Caco-2 (cell line): ENCODE results near the gene TOMM7. TPM values are rescaled to one million over a fixed set of nuclear protein-coding genes. Genes with fewer than 3 reads are reported as not detected.

Experiments
- BruUV-seq: library from RNA; stranded (reverse); fragments of 400-500 nt; replicated peaks from 2 replicates; lab custom pipeline; 2021; lab: Mats Ljungman, UMichigan
- CTCF ChIA-PET: fragments of 300-600 bp; sonication (Branson Sonifier 250); formaldehyde crosslinking; loops from one replicate; lab custom pipeline; 2022; ENCODE audit warnings: antibody characterized with exemption; lab: Charles Lee
- POLR2A ChIA-PET: fragments of 300-600 bp; sonication (Branson Sonifier 250); formaldehyde crosslinking; loops from one replicate; lab custom pipeline; 2022; ENCODE audit warnings: antibody characterized with exemption; lab: Charles Lee
- DNase-seq, 2 experiments: peaks; one replicate each; pipeline versions ENCODE4 v3.0.0 to v3.0.0-alpha.2; 2020 to 2022
- H3K27me3 ChIP-seq: replicated peaks from 2 replicates; pipeline ENCODE4 v1.6.0; 2011; ENCODE audit warnings: low read length; ENCODE audit not compliant: control insufficient read depth, insufficient read depth
- H3K36me3 ChIP-seq: 2 replicates; pipeline ENCODE4 v1.5.1; 2011; ENCODE audit warnings: low read length; ENCODE audit not compliant: control insufficient read depth, insufficient read depth
- H3K4me1 ChIP-seq: fragments of 250-450 bp; sonication (Bioruptor Pico); 2 replicates; pipeline ENCODE4 v1.5.1; 2020; ENCODE audit warnings: mild to moderate bottlenecking
- H3K4me3 ChIP-seq: 2 replicates; pipeline ENCODE4 v1.5.1; 2011; ENCODE audit warnings: low read depth, mild to moderate bottlenecking, control low read depth, low read length
- H3K9me3 ChIP-seq: fragments of 250-450 bp; sonication (Bioruptor Pico); 2 replicates; pipeline ENCODE4 v1.5.1; 2020; ENCODE audit warnings: mild to moderate bottlenecking, moderate library complexity
- H3K27ac Mint-ChIP-seq: one replicate; pipeline ENCODE4 v1.8.0; 2022; ENCODE audit warnings: mixed read lengths; ENCODE audit not compliant: unreplicated experiment
- H3K27me3 Mint-ChIP-seq: one replicate; pipeline ENCODE4 v1.8.0; 2022; ENCODE audit warnings: mixed read lengths; ENCODE audit not compliant: insufficient read depth, unreplicated experiment
- H3K36me3 Mint-ChIP-seq: one replicate; pipeline ENCODE4 v1.8.0; 2022; ENCODE audit warnings: mild to moderate bottlenecking, mixed read lengths; ENCODE audit not compliant: insufficient read depth, unreplicated experiment
- H3K4me1 Mint-ChIP-seq: one replicate; pipeline ENCODE4 v1.8.0; 2022; ENCODE audit warnings: low read depth, mixed read lengths; ENCODE audit not compliant: unreplicated experiment
- H3K4me3 Mint-ChIP-seq: one replicate; pipeline ENCODE4 v1.8.0; 2022; ENCODE audit warnings: mild to moderate bottlenecking, moderate library complexity, mixed read lengths; ENCODE audit not compliant: unreplicated experiment
- H3K9me3 Mint-ChIP-seq: one replicate; pipeline ENCODE4 v1.8.0; 2022; ENCODE audit warnings: mixed read lengths; ENCODE audit not compliant: unreplicated experiment
- intact Hi-C: fragments of 100-400 bp; cut with micrococcal nuclease; formaldehyde crosslinking; loops from one replicate; pipeline ENCODE4 v1.10.0; 2022; ENCODE audit not compliant: unreplicated experiment
- total RNA-seq: library from RNA; stranded (reverse); gene quantifications from 2 replicates; pipeline ENCODE4 v1.2.3, GENCODE V29; 2022
- TF ChIP-seq, protein P1 (sequence below), 2 experiments: fragments of 200-600 bp in 1 of 2; IDR thresholded peaks; 1 replicate in 1 of 2; 2 replicates in 1 of 2; pipeline versions ENCODE4 v1.5.1 to v1.8.0; 2011 to 2022; ENCODE audit warnings: antibody characterized with exemption in 1 of 2, control low read depth in 1 of 2, inconsistent platforms in 1 of 2, low read depth in 1 of 2, low read length in 1 of 2, mild to moderate bottlenecking in 1 of 2, moderate library complexity in 1 of 2; ENCODE audit not compliant: insufficient read depth in 1 of 2, severe bottlenecking in 1 of 2, unreplicated experiment in 1 of 2

Gene TOMM7
- total RNA-seq, 1 experiment from 2014 or later = 220 TPM

DNA sequence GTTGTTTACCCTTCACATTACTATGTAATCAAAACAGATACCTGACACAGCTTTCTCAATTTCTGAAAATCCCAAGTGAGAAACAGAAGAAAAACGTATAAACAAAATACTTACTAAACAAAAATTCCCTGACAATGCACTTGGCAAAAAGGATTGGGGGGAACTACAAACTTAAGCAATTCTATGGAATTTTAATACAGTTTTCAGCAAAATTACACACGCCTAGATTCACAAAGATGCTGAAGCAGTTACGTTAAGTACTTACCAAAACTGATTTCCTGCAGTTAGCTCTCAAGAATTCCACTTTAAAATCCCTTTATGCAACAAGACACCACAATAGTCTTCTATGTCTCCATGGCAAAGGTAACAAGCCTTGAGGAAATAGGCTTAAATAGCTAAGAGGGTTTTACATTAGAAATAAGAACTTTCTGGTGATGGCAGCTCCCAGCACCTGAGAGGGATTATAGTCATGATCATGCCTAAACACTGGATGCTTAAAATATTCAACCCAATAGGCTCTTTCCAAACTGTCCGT lies 10.8 kb downstream of the TOMM7 start:
- Mint-ChIP-seq H3K4me3 (no peak overlapping the region), H3K4me1 (peaks cover 30% of the 10 kb centered on the region), H3K27ac (no peak overlapping the region), H3K27me3 (no peaks in the 10 kb centered on the region), H3K36me3 (peaks cover 55% of the 10 kb centered on the region), H3K9me3 (no peaks in the 10 kb centered on the region)
- Histone ChIP-seq H3K36me3 (no peaks in the 10 kb centered on the region; the same call in 1 of the 2 replicates), H3K27me3 (no peaks in the 10 kb centered on the region), H3K9me3 (no peaks in the 10 kb centered on the region), H3K4me1 (peaks cover 16% of the 10 kb centered on the region), H3K4me3 (no peak overlapping the region)
- ChIA-PET POLR2A (no interaction called here), CTCF (no interaction called here)
- intact Hi-C loops = no loop called here
- TF ChIP-seq, protein P1, sequence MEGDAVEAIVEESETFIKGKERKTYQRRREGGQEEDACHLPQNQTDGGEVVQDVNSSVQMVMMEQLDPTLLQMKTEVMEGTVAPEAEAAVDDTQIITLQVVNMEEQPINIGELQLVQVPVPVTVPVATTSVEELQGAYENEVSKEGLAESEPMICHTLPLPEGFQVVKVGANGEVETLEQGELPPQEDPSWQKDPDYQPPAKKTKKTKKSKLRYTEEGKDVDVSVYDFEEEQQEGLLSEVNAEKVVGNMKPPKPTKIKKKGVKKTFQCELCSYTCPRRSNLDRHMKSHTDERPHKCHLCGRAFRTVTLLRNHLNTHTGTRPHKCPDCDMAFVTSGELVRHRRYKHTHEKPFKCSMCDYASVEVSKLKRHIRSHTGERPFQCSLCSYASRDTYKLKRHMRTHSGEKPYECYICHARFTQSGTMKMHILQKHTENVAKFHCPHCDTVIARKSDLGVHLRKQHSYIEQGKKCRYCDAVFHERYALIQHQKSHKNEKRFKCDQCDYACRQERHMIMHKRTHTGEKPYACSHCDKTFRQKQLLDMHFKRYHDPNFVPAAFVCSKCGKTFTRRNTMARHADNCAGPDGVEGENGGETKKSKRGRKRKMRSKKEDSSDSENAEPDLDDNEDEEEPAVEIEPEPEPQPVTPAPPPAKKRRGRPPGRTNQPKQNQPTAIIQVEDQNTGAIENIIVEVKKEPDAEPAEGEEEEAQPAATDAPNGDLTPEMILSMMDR (IDR thresholded peaks at IDR 0.05; ENCODE audit: insufficient read depth in 1 of 2, low read depth in 1 of 2, low read length in 1 of 2, severe bottlenecking in 1 of 2, unreplicated experiment in 1 of 2) = no peak
- no TSS peak for BruUV-seq
- no peak for DNase-seq

DNA sequence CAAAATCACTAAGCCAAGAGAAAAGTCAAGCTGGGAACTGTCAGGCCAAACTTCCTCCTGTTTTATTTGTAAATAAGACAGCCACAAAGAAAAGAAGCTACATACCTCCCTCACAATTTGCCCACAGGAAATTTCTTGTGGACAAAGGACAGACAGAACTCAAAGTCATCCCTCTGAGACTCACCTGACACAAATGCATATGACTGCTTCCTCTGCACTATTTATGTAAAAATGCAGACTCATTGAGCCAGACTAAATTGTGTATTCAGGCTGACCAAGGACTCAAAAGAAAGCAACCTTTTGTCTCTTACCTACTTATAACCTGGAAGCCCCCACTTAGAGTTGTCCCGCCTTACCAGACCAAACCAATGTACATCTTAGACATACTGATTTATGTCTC lies 11.8 kb downstream of the TOMM7 start:
- H3K4me1 ChIP-seq = peaks cover 22% of the 10 kb centered on the region
- intact Hi-C loops = no loop called here
- TF ChIP-seq, protein P1 (IDR thresholded peaks at IDR 0.05; ENCODE audit: insufficient read depth in 1 of 2, low read depth in 1 of 2, low read length in 1 of 2, severe bottlenecking in 1 of 2, unreplicated experiment in 1 of 2) = no peak
- H3K27ac Mint-ChIP-seq = no peak overlapping the region
- H3K36me3 Mint-ChIP-seq = peaks cover 48% of the 10 kb centered on the region
- peaks cover 35% of the 10 kb centered on the region for H3K4me1 Mint-ChIP-seq
- no peaks in the 10 kb centered on the region for H3K9me3 ChIP-seq
- H3K4me3 Mint-ChIP-seq = no peak overlapping the region
- no peaks in the 10 kb centered on the region for H3K9me3 Mint-ChIP-seq
- BruUV-seq = no TSS peak
- H3K27me3 Mint-ChIP-seq = no peaks in the 10 kb centered on the region
- ChIA-PET CTCF (no interaction called here), POLR2A (no interaction called here)
- no peaks in the 10 kb centered on the region for H3K36me3 ChIP-seq
- no peaks in the 10 kb centered on the region for H3K27me3 ChIP-seq
- no peak for DNase-seq
- H3K4me3 ChIP-seq = no peak overlapping the region

DNA sequence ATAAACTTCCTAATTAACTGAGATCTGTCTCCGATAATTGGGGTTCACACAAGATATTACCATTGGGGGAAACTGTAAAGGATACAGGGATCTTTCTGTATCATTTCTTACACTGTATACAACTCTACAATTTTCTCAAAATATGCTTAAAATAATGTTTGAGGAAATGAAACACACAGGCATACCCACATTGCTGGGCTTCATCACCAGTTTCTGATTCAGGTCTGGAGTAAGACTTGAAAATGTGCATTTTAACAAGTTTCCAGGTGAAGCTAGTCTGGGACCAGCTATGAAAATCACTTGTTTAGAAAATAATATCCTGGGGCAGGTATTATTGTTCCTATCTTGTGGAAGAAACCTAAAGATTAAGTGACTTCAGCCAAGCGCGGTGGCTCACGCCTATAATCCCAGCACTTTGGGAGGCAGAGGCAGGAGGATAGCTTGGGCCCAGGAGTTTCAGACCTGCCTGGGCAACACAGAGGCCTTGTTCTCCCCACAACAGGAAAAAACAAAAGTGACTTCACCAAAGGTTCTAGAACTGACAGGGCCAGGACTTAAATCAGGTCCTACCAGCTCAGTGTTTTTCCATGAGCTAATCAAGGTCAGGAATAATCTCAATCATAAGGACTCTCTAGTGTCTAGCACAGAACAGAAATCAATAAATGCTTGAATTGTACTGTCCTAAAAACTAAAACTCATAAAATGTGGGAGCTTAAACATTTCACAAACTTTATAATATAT lies 12.6 kb downstream of the TOMM7 start:
- Histone ChIP-seq H3K4me3 (no peak overlapping the region), H3K9me3 (no peaks in the 10 kb centered on the region), H3K4me1 (peaks cover 27% of the 10 kb centered on the region), H3K36me3 (no peaks in the 10 kb centered on the region), H3K27me3 (no peaks in the 10 kb centered on the region)
- ChIA-PET POLR2A (interaction anchor here (0.9 kb wide), 1 partner anchor 13 kb away, joined by 4 read pairs; the partner anchor contains the start of gene TOMM7), CTCF (no interaction called here)
- H3K27ac Mint-ChIP-seq = no peak overlapping the region
- no peaks in the 10 kb centered on the region for H3K27me3 Mint-ChIP-seq
- H3K36me3 Mint-ChIP-seq = peaks cover 41% of the 10 kb centered on the region
- no peaks in the 10 kb centered on the region for H3K9me3 Mint-ChIP-seq
- H3K4me1 Mint-ChIP-seq = peaks cover 31% of the 10 kb centered on the region
- intact Hi-C loops = no loop called here
- BruUV-seq = no TSS peak
- DNase-seq = no peak
- no peak overlapping the region for H3K4me3 Mint-ChIP-seq
- TF ChIP-seq, protein P1 (IDR thresholded peaks at IDR 0.05; ENCODE audit: insufficient read depth in 1 of 2, low read depth in 1 of 2, low read length in 1 of 2, severe bottlenecking in 1 of 2, unreplicated experiment in 1 of 2) = no peak
